Anterior cingulate cortex (tissue), 58 donors: Measurements from ENCODE around the gene IL6ST.
"Not testable (repeated sequence)": the region's sequence is repeated elsewhere in the genome, so short reads cannot be mapped to it uniquely, and the experiment has no call there.

Source experiments
- DNase-seq, 58 donors: peaks; one replicate each; lab custom pipeline; 2025; lab: John Stamatoyannopoulos, UW

IL6ST gene

GRCh38 chr5:55994495-55994997, at the start of gene IL6ST:
Gene IL6ST (minus strand): TSS chr5:55994963. CDS start chr5:55976278, 18,685 bp downstream.
- DNase-seq, result peak in 13 of 58 donors; percentile 14 to 82 (median 62)

- DNase-seq, result peak in 1 of 58 donors; percentile 5
Measured at GRCh38 chr5:56039985-56040384, 45.2 kb upstream of the IL6ST start.

- DNase-seq, result not testable (repeated sequence)
Measured at GRCh38 chr5:56038206-56038605, 43.4 kb upstream of the IL6ST start.

- peak in 23 of 58 donors; percentile 1 to 39 (median 8) for DNase-seq
Measured at GRCh38 chr5:56037531-56038010, 42.8 kb upstream of the IL6ST start.

GRCh38 chr5:56035394-56035793, 40.6 kb upstream of the IL6ST start:
- DNase-seq, result not testable (repeated sequence)

GRCh38 chr5:56029871-56030630, 35.3 kb upstream of the IL6ST start:
- not testable (repeated sequence) for DNase-seq

- no peak for DNase-seq
Measured at GRCh38 chr5:56029457-56029856, 34.7 kb upstream of the IL6ST start.

- DNase-seq, result no peak
Measured at GRCh38 chr5:56028708-56029107, 33.9 kb upstream of the IL6ST start.

- DNase-seq, result no peak
Measured at GRCh38 chr5:56026863-56027300, 32.1 kb upstream of the IL6ST start.

GRCh38 chr5:56025151-56025885, 30.6 kb upstream of the IL6ST start:
- no peak for DNase-seq

- no peak for DNase-seq
Measured at GRCh38 chr5:56024810-56025150, 30.0 kb upstream of the IL6ST start.

GRCh38 chr5:56023296-56023695, 28.5 kb upstream of the IL6ST start:
- DNase-seq, result no peak

- DNase-seq, result no peak
Measured at GRCh38 chr5:56019306-56020272, 24.8 kb upstream of the IL6ST start.

- DNase-seq, result no peak
Measured at GRCh38 chr5:56018832-56019231, 24.1 kb upstream of the IL6ST start.

GRCh38 chr5:56014701-56015100, 19.9 kb upstream of the IL6ST start:
- not testable (repeated sequence) for DNase-seq

GRCh38 chr5:56013939-56014338, 19.2 kb upstream of the IL6ST start:
- not testable (repeated sequence) for DNase-seq

GRCh38 chr5:56012281-56012963, 17.7 kb upstream of the IL6ST start:
- DNase-seq, result peak in 5 of 58 donors; percentile 1 to 19 (median 4)

GRCh38 chr5:56011835-56012234, 17.1 kb upstream of the IL6ST start:
- DNase-seq, result peak in 1 of 58 donors; percentile 9

GRCh38 chr5:56010431-56010830, 15.7 kb upstream of the IL6ST start:
- DNase-seq, result no peak

- no peak for DNase-seq
Measured at GRCh38 chr5:56006600-56006999, 11.8 kb upstream of the IL6ST start.
